Endothelial cell of umbilical vein (primary cell): ENCODE measurements around the gene TRIM40.

Source experiments
- CTCF ChIP-seq, 2 donors: IDR thresholded peaks; 1 replicate in 1 of 2; 2 replicates in 1 of 2; pipeline ENCODE4 v1.5.1; 2011; ENCODE audit warnings: low read length in 2 of 2, mild to moderate bottlenecking in 2 of 2, moderate library complexity in 2 of 2, control low read depth in 1 of 2, inconsistent platforms in 1 of 2, low read depth in 1 of 2; ENCODE audit not compliant: insufficient read depth in 1 of 2; ENCODE audit errors: extremely low read depth in 1 of 2
- EZH2 ChIP-seq: IDR thresholded peaks from 2 replicates; pipeline ENCODE4 v1.6.1; 2012; ENCODE audit warnings: borderline replicate concordance, low read depth, mild to moderate bottlenecking, moderate library complexity, low read length, inconsistent platforms; ENCODE audit not compliant: severe bottlenecking
- JUN ChIP-seq: IDR thresholded peaks from 2 replicates; pipeline ENCODE4 v1.6.1; 2011; ENCODE audit warnings: borderline replicate concordance, low read depth; ENCODE audit not compliant: insufficient read length, insufficient read depth
- POLR2A ChIP-seq: IDR thresholded peaks from 2 replicates; pipeline ENCODE4 v1.6.1; 2012; ENCODE audit warnings: low read depth, mild to moderate bottlenecking, control low read depth, low read length
- POLR2AphosphoS5 ChIP-seq: IDR thresholded peaks from 2 replicates; pipeline ENCODE4 v1.6.1; 2012; ENCODE audit warnings: low read depth, mild to moderate bottlenecking, control low read depth, low read length, moderate library complexity; ENCODE audit not compliant: insufficient read depth

- no peak for TF ChIP-seq CTCF (IDR thresholded peaks at IDR 0.05; ENCODE audit: extremely low read depth in 1 of 2, insufficient read depth in 1 of 2, low read depth in 1 of 2, low read length in 2 of 2)
- no peak for TF ChIP-seq POLR2AphosphoS5
- no peak for TF ChIP-seq JUN
- TF ChIP-seq POLR2A: no peak
- peak; percentile 50 for TF ChIP-seq EZH2
Measured at GRCh38 chr6:30129265-30130178, 6.4 kb upstream of the TRIM40 start.
